A549 (cell line): ENCODE results near the gene PLCH1. TPM values are rescaled to one million over a fixed set of nuclear protein-coding genes. Genes with fewer than 3 reads are reported as not detected.

Source experiments
- ATAC-seq, 2 experiments: fragments of 200-7000 bp in 1 of 2; fragments of >200 bp in 1 of 2; cut with Nextera tagmentation in 1 of 2; cut with Tn5 transposase in 1 of 2; 3 replicates each; pipeline versions ENCODE4 v1.8.0 to v1.9.1; 2018 to 2020; ENCODE audit warnings: mild to moderate bottlenecking in 1 of 2, moderate library complexity in 1 of 2
- CTCF ChIA-PET: fragments of 300-600 bp; sonication (Branson Sonifier 250); formaldehyde crosslinking; extraction: SDS; loops from one replicate; lab custom pipeline; 2021; ENCODE audit warnings: antibody characterized with exemption, inconsistent platforms; lab: Yijun Ruan, JAX
- POLR2A ChIA-PET: fragments of 350-600 bp; formaldehyde crosslinking; extraction: SDS; loops from one replicate; lab custom pipeline; 2021; ENCODE audit warnings: antibody characterized with exemption, inconsistent platforms; lab: Yijun Ruan, JAX
- DNase-seq, 2 experiments: peaks; one replicate each; pipeline versions ENCODE4 v3.0.0 to v3.0.0-alpha.2; 2011 to 2016; ENCODE audit warnings: low read depth in 1 of 2, low spot score in 1 of 2
- FAIRE-seq: peaks from 2 replicates; lab custom pipeline; 2011; peaks lifted over from hg19 to GRCh38; lab: Jason Lieb, UNC
- H3K27ac ChIP-seq, 2 experiments: fragments of >200 bp; sonication (Bioruptor Twin); formaldehyde crosslinking; 3 replicates each; pipeline ENCODE4 v1.5.1; 2016 to 2017
- H3K4me1 ChIP-seq: fragments of >200 bp; sonication (Bioruptor Twin); formaldehyde crosslinking; 3 replicates; pipeline ENCODE4 v1.6.1; 2016
- H3K4me2 ChIP-seq: fragments of >200 bp; sonication (Bioruptor Twin); formaldehyde crosslinking; 3 replicates; pipeline ENCODE4 v1.6.1; 2016
- H3K4me3 ChIP-seq: fragments of >200 bp; sonication (Bioruptor Twin); formaldehyde crosslinking; 3 replicates; pipeline ENCODE4 v1.5.1; 2016
- H3K9me3 ChIP-seq: fragments of >200 bp; sonication (Bioruptor Twin); formaldehyde crosslinking; 3 replicates; pipeline ENCODE4 v1.6.1; 2016
- CBX8 ChIP-seq: fragments of 200-600 bp; sonication (generic); IDR thresholded peaks from 2 replicates; pipeline ENCODE4 v1.6.1; 2016
- CHD2 ChIP-seq: fragments of 150-350 bp; IDR thresholded peaks from 2 replicates; pipeline ENCODE4 v1.6.1; 2014; ENCODE audit warnings: low read length; ENCODE audit not compliant: partially characterized antibody
- CHD4 ChIP-seq: fragments of 200-600 bp; sonication (generic); IDR thresholded peaks from 2 replicates; pipeline ENCODE4 v1.6.1; 2016; ENCODE audit warnings: antibody characterized with exemption, mild to moderate bottlenecking, borderline replicate concordance
- EHF ChIP-seq: fragments of 250-450 bp; sonication (Bioruptor Pico); IDR thresholded peaks from 2 replicates; pipeline ENCODE4 v1.5.0; 2020; ENCODE audit warnings: mild to moderate bottlenecking
- JUNB ChIP-seq: fragments of >200 bp; sonication (Bioruptor Twin); formaldehyde crosslinking; IDR thresholded peaks from 2 replicates; pipeline ENCODE4 v1.6.1; 2016
- KDM5A ChIP-seq: fragments of 200-600 bp; sonication (generic); IDR thresholded peaks from 2 replicates; pipeline ENCODE4 v1.6.1; 2016; ENCODE audit warnings: antibody characterized with exemption, mild to moderate bottlenecking
- MAFK ChIP-seq: fragments of 450-650 bp; IDR thresholded peaks from 2 replicates; pipeline ENCODE4 v1.6.1; 2014; ENCODE audit not compliant: partially characterized antibody
- MAZ ChIP-seq: fragments of 150-350 bp; IDR thresholded peaks from 2 replicates; pipeline ENCODE4 v1.6.1; 2014; ENCODE audit warnings: antibody characterized with exemption, low read depth, low read length, borderline replicate concordance
- MYC ChIP-seq: IDR thresholded peaks from 2 replicates; pipeline ENCODE4 v1.6.1; 2012; ENCODE audit warnings: mild to moderate bottlenecking, inconsistent platforms, low read length, improper control_type of control experiment, borderline replicate concordance
- POLR2A ChIP-seq: IDR thresholded peaks from 2 replicates; pipeline ENCODE4 v1.6.1; 2012; ENCODE audit warnings: mild to moderate bottlenecking, low read length
- RAD21 ChIP-seq, 2 experiments: fragments of >200 bp in 1 of 2; sonication (Bioruptor Twin) in 1 of 2; formaldehyde crosslinking in 1 of 2; IDR thresholded peaks in 1 of 2; conservative IDR thresholded peaks in 1 of 2; 2 replicates in 1 of 2; 3 replicates in 1 of 2; pipeline ENCODE4 v1.6.1; 2012 to 2018; ENCODE audit warnings: inconsistent platforms in 1 of 2
- RFX5 ChIP-seq: fragments of 450-650 bp; IDR thresholded peaks from 2 replicates; pipeline ENCODE4 v1.7.1; 2014; ENCODE audit warnings: antibody characterized with exemption, mild to moderate bottlenecking, moderate library complexity
- RNF2 ChIP-seq: fragments of 200-600 bp; sonication (generic); IDR thresholded peaks from 2 replicates; pipeline ENCODE4 v1.6.1; 2016; ENCODE audit warnings: low read depth, mild to moderate bottlenecking, antibody characterized with exemption, moderate library complexity, borderline replicate concordance
- SMC3 ChIP-seq: fragments of >200 bp; sonication (Bioruptor Twin); formaldehyde crosslinking; IDR thresholded peaks from 3 replicates; pipeline ENCODE4 v1.6.1; 2018; ENCODE audit warnings: inconsistent platforms
- SREBF2 ChIP-seq: fragments of 450-650 bp; IDR thresholded peaks from 2 replicates; pipeline ENCODE4 v1.6.1; 2014; ENCODE audit warnings: mild to moderate bottlenecking, moderate library complexity
- ZFP36 ChIP-seq: fragments of 450-650 bp; IDR thresholded peaks from 2 replicates; pipeline ENCODE4 v1.6.1; 2014; ENCODE audit warnings: borderline replicate concordance; ENCODE audit not compliant: partially characterized antibody
- WGBS: methylation state at CpG from one replicate; pipeline ENCODE4 v1.1.6; 2017; ENCODE audit errors: missing lambda C conversion rate; 5-methylcytosine and 5-hydroxymethylcytosine counted together
- polyA plus RNA-seq, 4 experiments: library from polyadenylated mRNA; depleted of rRNA in 3 of 4; stranded (reverse); fragments of >200 nt; fragmentation: RNase III in 1 of 4; extraction: RNeasy Plus Mini Kit Qiagen cat#74134 plus additional on column Dnase treatment in 1 of 4; gene quantifications; 2 replicates in 3 of 4; 3 replicates in 1 of 4; pipeline ENCODE4 v1.2.3, GENCODE V29; 2011 to 2017
- TF ChIP-seq, protein P1 (sequence below): fragments of >200 bp; sonication (Bioruptor Twin); formaldehyde crosslinking; IDR thresholded peaks from 3 replicates; pipeline ENCODE4 v1.6.1; 2016
- TF ChIP-seq, protein P2 (sequence below): fragments of 250-450 bp; sonication (Bioruptor Pico); IDR thresholded peaks from 2 replicates; pipeline ENCODE4 v1.5.0; 2021; ENCODE audit warnings: mild to moderate bottlenecking, moderate library complexity, borderline replicate concordance
- TF ChIP-seq, protein P3 (sequence below): fragments of 200-600 bp; sonication (generic); IDR thresholded peaks from 2 replicates; pipeline ENCODE4 v1.6.1; 2016; ENCODE audit warnings: antibody characterized with exemption, mild to moderate bottlenecking, moderate library complexity
- TF ChIP-seq, protein P4 (sequence below): fragments of 250-450 bp; sonication (Bioruptor Pico); IDR thresholded peaks from 2 replicates; pipeline ENCODE4 v1.5.0; 2020; ENCODE audit warnings: low read depth, mild to moderate bottlenecking, moderate library complexity
- TF ChIP-seq, protein P5 (sequence below): IDR thresholded peaks from 2 replicates; pipeline ENCODE4 v1.6.1; 2012; ENCODE audit warnings: low read depth, borderline replicate concordance
- TF ChIP-seq, protein P6 (sequence below): fragments of 150-350 bp; IDR thresholded peaks from 2 replicates; pipeline ENCODE4 v1.6.1; 2014; ENCODE audit warnings: low read depth, mild to moderate bottlenecking, low read length

PLCH1 gene
- polyA plus RNA-seq, 2 of the 4 experiments (the other 2 are of a cell fraction) = 2.1 to 11.1 TPM

DNA sequence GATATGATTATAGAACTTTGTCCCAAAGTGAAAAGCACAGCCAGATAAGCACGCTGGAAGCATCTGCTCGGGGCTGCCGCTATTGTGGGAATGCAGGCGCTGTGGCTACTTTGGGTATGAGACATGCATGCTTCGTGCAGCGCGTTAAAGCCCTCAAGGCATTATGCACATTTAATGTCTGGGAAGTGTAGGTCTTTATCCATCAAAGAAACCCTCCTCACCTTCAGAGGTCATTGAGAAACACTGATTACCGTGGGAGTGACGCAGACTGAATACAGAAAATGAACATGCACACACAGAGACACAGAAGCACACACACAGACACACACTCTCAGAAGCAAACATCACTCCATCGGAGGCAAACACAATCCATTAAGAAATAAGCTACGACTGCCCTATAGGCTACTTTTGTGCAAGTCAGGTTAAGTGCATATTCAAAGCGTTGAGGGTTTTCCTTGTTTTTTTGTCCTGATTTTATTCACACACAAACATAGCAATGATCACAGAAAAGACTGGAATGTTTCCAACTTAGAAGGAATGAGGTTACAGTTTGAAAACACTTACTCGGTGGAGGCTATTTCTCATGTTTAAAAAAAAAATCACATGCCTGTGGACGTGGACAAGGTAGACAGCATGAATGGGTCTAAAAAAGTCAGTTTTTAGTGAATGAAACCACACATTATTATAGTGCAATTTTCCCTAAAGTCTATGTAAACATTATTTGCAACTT is 68.5 kb downstream of the PLCH1 start:
- peak in 1 of 2 experiments; percentile 13 for DNase-seq
- TF ChIP-seq EHF (CRISPR knock-in tag) (no peak), MAZ (no peak), CHD4 (no peak), SMC3 (no peak), RFX5 (no peak), MAFK (no peak), ZFP36 (no peak), SREBF2 (no peak), RNF2 (no peak), JUNB (no peak), MYC (no peak), POLR2A (no peak), KDM5A (no peak)
- TF ChIP-seq, protein P1, sequence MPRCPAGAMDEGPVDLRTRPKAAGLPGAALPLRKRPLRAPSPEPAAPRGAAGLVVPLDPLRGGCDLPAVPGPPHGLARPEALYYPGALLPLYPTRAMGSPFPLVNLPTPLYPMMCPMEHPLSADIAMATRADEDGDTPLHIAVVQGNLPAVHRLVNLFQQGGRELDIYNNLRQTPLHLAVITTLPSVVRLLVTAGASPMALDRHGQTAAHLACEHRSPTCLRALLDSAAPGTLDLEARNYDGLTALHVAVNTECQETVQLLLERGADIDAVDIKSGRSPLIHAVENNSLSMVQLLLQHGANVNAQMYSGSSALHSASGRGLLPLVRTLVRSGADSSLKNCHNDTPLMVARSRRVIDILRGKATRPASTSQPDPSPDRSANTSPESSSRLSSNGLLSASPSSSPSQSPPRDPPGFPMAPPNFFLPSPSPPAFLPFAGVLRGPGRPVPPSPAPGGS = no peak
- TF ChIP-seq, protein P2, sequence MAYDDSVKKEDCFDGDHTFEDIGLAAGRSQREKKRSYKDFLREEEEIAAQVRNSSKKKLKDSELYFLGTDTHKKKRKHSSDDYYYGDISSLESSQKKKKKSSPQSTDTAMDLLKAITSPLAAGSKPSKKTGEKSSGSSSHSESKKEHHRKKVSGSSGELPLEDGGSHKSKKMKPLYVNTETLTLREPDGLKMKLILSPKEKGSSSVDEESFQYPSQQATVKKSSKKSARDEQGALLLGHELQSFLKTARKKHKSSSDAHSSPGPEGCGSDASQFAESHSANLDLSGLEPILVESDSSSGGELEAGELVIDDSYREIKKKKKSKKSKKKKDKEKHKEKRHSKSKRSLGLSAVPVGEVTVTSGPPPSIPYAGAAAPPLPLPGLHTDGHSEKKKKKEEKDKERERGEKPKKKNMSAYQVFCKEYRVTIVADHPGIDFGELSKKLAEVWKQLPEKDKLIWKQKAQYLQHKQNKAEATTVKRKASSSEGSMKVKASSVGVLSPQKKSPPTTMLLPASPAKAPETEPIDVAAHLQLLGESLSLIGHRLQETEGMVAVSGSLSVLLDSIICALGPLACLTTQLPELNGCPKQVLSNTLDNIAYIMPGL (CRISPR knock-in tag) = no peak
- TF ChIP-seq, protein P3, sequence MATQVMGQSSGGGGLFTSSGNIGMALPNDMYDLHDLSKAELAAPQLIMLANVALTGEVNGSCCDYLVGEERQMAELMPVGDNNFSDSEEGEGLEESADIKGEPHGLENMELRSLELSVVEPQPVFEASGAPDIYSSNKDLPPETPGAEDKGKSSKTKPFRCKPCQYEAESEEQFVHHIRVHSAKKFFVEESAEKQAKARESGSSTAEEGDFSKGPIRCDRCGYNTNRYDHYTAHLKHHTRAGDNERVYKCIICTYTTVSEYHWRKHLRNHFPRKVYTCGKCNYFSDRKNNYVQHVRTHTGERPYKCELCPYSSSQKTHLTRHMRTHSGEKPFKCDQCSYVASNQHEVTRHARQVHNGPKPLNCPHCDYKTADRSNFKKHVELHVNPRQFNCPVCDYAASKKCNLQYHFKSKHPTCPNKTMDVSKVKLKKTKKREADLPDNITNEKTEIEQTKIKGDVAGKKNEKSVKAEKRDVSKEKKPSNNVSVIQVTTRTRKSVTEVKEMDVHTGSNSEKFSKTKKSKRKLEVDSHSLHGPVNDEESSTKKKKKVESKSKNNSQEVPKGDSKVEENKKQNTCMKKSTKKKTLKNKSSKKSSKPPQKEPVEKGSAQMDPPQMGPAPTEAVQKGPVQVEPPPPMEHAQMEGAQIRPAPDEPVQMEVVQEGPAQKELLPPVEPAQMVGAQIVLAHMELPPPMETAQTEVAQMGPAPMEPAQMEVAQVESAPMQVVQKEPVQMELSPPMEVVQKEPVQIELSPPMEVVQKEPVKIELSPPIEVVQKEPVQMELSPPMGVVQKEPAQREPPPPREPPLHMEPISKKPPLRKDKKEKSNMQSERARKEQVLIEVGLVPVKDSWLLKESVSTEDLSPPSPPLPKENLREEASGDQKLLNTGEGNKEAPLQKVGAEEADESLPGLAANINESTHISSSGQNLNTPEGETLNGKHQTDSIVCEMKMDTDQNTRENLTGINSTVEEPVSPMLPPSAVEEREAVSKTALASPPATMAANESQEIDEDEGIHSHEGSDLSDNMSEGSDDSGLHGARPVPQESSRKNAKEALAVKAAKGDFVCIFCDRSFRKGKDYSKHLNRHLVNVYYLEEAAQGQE = no peak
- TF ChIP-seq, protein P4, sequence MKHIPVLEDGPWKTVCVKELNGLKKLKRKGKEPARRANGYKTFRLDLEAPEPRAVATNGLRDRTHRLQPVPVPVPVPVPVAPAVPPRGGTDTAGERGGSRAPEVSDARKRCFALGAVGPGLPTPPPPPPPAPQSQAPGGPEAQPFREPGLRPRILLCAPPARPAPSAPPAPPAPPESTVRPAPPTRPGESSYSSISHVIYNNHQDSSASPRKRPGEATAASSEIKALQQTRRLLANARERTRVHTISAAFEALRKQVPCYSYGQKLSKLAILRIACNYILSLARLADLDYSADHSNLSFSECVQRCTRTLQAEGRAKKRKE = no peak
- ChIA-PET CTCF (interaction anchor here (1.5 kb wide), 1 partner anchor 25 kb away, joined by 3 read pairs; no protein-coding TSS in a partner anchor), POLR2A (no interaction called here)
- WGBS = 58% methylated on average over 14 of the region's 14 CpGs
- H3K27ac ChIP-seq = 0 out of 6 replicates have a peak overlapping the region, but pooled peaks have one; percentile 6 to 8
- ATAC-seq = peak; percentile 77 to 87; a peak in 4 of 6 replicates
- peak overlapping the region; percentile 61 for H3K4me2 ChIP-seq
- FAIRE-seq = no peak
- peak overlapping the region; percentile 23; the same call in 2 of the 3 replicates for H3K4me3 ChIP-seq
- H3K4me1 ChIP-seq = peaks cover 5% of the 10 kb centered on the region; the same call in 1 of the 3 replicates
- H3K9me3 ChIP-seq = no peaks in the 10 kb centered on the region

DNA sequence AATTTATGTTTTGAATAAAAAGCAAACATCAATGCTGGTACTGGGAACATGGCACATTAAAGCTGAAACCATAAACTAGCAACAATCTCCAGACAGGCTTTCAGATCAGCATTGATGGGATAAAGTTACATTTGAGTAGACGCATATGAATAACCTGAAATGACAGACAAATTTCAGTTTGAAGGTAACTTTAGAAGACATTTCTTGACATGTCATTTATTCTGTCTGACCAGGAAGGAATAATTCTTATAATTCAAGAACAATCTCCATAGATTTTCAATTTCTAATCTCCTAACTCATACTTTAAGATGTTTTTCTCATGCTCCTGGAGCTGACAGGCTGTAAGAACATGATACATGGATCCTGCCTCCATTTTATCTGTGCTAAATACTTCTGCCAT is 69.8 kb downstream of the PLCH1 start:
- Histone ChIP-seq H3K27ac (no peak overlapping the region), H3K4me3 (no peak overlapping the region), H3K9me3 (no peaks in the 10 kb centered on the region), H3K4me2 (no peak overlapping the region), H3K4me1 (peaks cover 5% of the 10 kb centered on the region; the same call in 1 of the 3 replicates)
- no peak for FAIRE-seq
- ChIA-PET POLR2A (no interaction called here), CTCF (no interaction called here)
- WGBS = 92% methylated on average over 1 of the region's 1 CpG
- no peak for ATAC-seq
- DNase-seq = no peak
- TF ChIP-seq SREBF2 = no peak
- TF ChIP-seq, protein P5, sequence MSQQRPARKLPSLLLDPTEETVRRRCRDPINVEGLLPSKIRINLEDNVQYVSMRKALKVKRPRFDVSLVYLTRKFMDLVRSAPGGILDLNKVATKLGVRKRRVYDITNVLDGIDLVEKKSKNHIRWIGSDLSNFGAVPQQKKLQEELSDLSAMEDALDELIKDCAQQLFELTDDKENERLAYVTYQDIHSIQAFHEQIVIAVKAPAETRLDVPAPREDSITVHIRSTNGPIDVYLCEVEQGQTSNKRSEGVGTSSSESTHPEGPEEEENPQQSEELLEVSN = no peak
- no peak for TF ChIP-seq MAZ
- TF ChIP-seq CHD2 = no peak
- TF ChIP-seq RAD21 (conservative IDR thresholded peaks at IDR 0.05 in 1 of 2, IDR thresholded peaks at IDR 0.05 in 1 of 2) = no peak
- TF ChIP-seq, protein P3 = no peak
- TF ChIP-seq POLR2A = no peak
- TF ChIP-seq, protein P6, sequence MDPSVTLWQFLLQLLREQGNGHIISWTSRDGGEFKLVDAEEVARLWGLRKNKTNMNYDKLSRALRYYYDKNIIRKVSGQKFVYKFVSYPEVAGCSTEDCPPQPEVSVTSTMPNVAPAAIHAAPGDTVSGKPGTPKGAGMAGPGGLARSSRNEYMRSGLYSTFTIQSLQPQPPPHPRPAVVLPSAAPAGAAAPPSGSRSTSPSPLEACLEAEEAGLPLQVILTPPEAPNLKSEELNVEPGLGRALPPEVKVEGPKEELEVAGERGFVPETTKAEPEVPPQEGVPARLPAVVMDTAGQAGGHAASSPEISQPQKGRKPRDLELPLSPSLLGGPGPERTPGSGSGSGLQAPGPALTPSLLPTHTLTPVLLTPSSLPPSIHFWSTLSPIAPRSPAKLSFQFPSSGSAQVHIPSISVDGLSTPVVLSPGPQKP = no peak
- no peak for TF ChIP-seq CBX8
